GM21737 (cell line): ENCODE results near the gene ACTG1.
A peak's percentile ranks its signal among the peaks of the same experiment; 100 is the strongest.

ENCODE experiments used
- ATAC-seq: cut with Tn5 transposase; IDR thresholded peaks from one replicate; pipeline ENCODE4 v1.9.1; 2021; ENCODE audit warnings: mild to moderate bottlenecking, moderate library complexity; ENCODE audit not compliant: unreplicated experiment

The ACTG1 gene

GRCh38 chr17:81518113-81518784, 5.7 kb upstream of the ACTG1 start:
- no peak for ATAC-seq

GRCh38 chr17:81517339-81518112, 4.9 kb upstream of the ACTG1 start:
- ATAC-seq = peak; percentile 29

GRCh38 chr17:81517009-81517338, 4.4 kb upstream of the ACTG1 start:
- no peak for ATAC-seq

GRCh38 chr17:81516439-81516838, 3.8 kb upstream of the ACTG1 start:
- ATAC-seq = no peak

GRCh38 chr17:81515530-81516041, 3.0 kb upstream of the ACTG1 start:
- no peak for ATAC-seq

GRCh38 chr17:81514739-81515529, 2.3 kb upstream of the ACTG1 start:
- ATAC-seq = peak; percentile 12

GRCh38 chr17:81514489-81514738, 1.8 kb upstream of the ACTG1 start:
- no peak for ATAC-seq

GRCh38 chr17:81513753-81514488, 1.3 kb upstream of the ACTG1 start:
- no peak for ATAC-seq

- peak; percentile 9 for ATAC-seq
Observed at GRCh38 chr17:81513372-81513752, 763 bp upstream of the ACTG1 start.

GRCh38 chr17:81511804-81512561, 616 bp downstream of the ACTG1 start:
- ATAC-seq = no peak

- ATAC-seq = no peak
Observed at GRCh38 chr17:81511554-81511803, 1.1 kb downstream of the ACTG1 start.

GRCh38 chr17:81510785-81511553, 1.6 kb downstream of the ACTG1 start:
- ATAC-seq = no peak

- ATAC-seq = no peak
Observed at GRCh38 chr17:81509972-81510784, 2.4 kb downstream of the ACTG1 start.

GRCh38 chr17:81509207-81509971, 3.2 kb downstream of the ACTG1 start:
- ATAC-seq = no peak

GRCh38 chr17:81508639-81509206, 3.9 kb downstream of the ACTG1 start:
- ATAC-seq = no peak

GRCh38 chr17:81503619-81504018, 9.0 kb downstream of the ACTG1 start:
- ATAC-seq = no peak

GRCh38 chr17:81502471-81503017, 10.1 kb downstream of the ACTG1 start:
- ATAC-seq = no peak

GRCh38 chr17:81500047-81500446, 12.6 kb downstream of the ACTG1 start:
- ATAC-seq = no peak
